Keratinocyte (primary cell): ENCODE results near the gene ENDOU. TPM values are rescaled to one million over a fixed set of nuclear protein-coding genes. Genes with fewer than 3 reads are reported as not detected.

Experiments used
- DNase-seq: peaks from one replicate; pipeline ENCODE4 v3.0.0-alpha.2; 2011; ENCODE audit warnings: low read depth, missing footprints, low spot score
- FAIRE-seq: peaks from 2 replicates; lab custom pipeline; 2011; peaks lifted over from hg19 to GRCh38; lab: Jason Lieb, UNC
- H2AFZ ChIP-seq: 2 replicates; pipeline ENCODE4 v1.6.0; 2012; ENCODE audit warnings: low read length, control low read depth, inconsistent platforms; ENCODE audit not compliant: control insufficient read depth
- H3K27ac ChIP-seq: 2 replicates; pipeline ENCODE4 v1.5.1; 2011; ENCODE audit warnings: low read length; ENCODE audit not compliant: control insufficient read depth, insufficient read depth
- H3K27me3 ChIP-seq: 3 replicates; pipeline ENCODE4 v1.6.0; 2011; ENCODE audit warnings: low read length; ENCODE audit not compliant: control insufficient read depth, insufficient read depth; ENCODE audit errors: extremely low read depth
- H3K36me3 ChIP-seq, 2 experiments: 2 replicates in 1 of 2; 3 replicates in 1 of 2; pipeline ENCODE4 v1.5.1; 2011; ENCODE audit warnings: low read length in 2 of 2, mild to moderate bottlenecking in 1 of 2; ENCODE audit not compliant: control insufficient read depth in 2 of 2, insufficient read depth in 2 of 2; ENCODE audit errors: extremely low read depth in 1 of 2
- H3K4me1 ChIP-seq: 3 replicates; pipeline ENCODE4 v1.5.1; 2011; ENCODE audit warnings: low read length; ENCODE audit not compliant: control insufficient read depth, insufficient read depth; ENCODE audit errors: extremely low read depth
- H3K4me2 ChIP-seq: 3 replicates; pipeline ENCODE4 v1.6.0; 2011; ENCODE audit warnings: low read depth, low read length; ENCODE audit not compliant: control insufficient read depth, insufficient read depth; ENCODE audit errors: extremely low read depth
- H3K4me3 ChIP-seq, 3 experiments: fragments of 200-600 bp in 1 of 3; sonication (generic) in 1 of 3; 2 replicates in 2 of 3; 3 replicates in 1 of 3; pipeline ENCODE4 v1.5.1; 2011 to 2016; ENCODE audit warnings: low read length in 3 of 3, mild to moderate bottlenecking in 3 of 3, control low read depth in 2 of 3, inconsistent platforms in 1 of 3, low read depth in 1 of 3, mixed read lengths in 1 of 3, mixed run types in 1 of 3, moderate library complexity in 1 of 3; ENCODE audit not compliant: control insufficient read depth in 2 of 3, insufficient read depth in 2 of 3; ENCODE audit errors: extremely low read depth in 1 of 3
- H3K79me2 ChIP-seq: 2 replicates; pipeline ENCODE4 v1.6.0; 2012; ENCODE audit warnings: low read length; ENCODE audit not compliant: control insufficient read depth, insufficient read depth
- H3K9ac ChIP-seq: 3 replicates; pipeline ENCODE4 v1.6.0; 2011; ENCODE audit warnings: low read length; ENCODE audit not compliant: control insufficient read depth, insufficient read depth; ENCODE audit errors: extremely low read depth
- H3K9me1 ChIP-seq: 3 replicates; pipeline ENCODE4 v1.6.0; 2011; ENCODE audit warnings: low read length; ENCODE audit not compliant: control insufficient read depth, insufficient read depth; ENCODE audit errors: extremely low read depth
- H3K9me3 ChIP-seq: 2 replicates; pipeline ENCODE4 v1.5.1; 2012; ENCODE audit warnings: low read depth, low read length; ENCODE audit not compliant: control insufficient read depth
- H4K20me1 ChIP-seq: 3 replicates; pipeline ENCODE4 v1.6.0; 2011; ENCODE audit warnings: low read length; ENCODE audit not compliant: control insufficient read depth, insufficient read depth; ENCODE audit errors: extremely low read depth
- CTCF ChIP-seq, 3 experiments: IDR thresholded peaks in 1 of 3; conservative IDR thresholded peaks in 1 of 3; optimal IDR thresholded peaks in 1 of 3; 2 replicates in 2 of 3; 3 replicates in 1 of 3; pipeline versions ENCODE3 to v1.5.1; 2011; ENCODE audit warnings: low read length in 3 of 3, mild to moderate bottlenecking in 3 of 3, moderate library complexity in 2 of 3, control low read depth in 1 of 3, inconsistent platforms in 1 of 3; ENCODE audit not compliant: insufficient read depth in 2 of 3; ENCODE audit errors: extremely low read depth in 1 of 3
- EZH2 ChIP-seq: IDR thresholded peaks from one replicate; pipeline ENCODE4 v1.6.1; 2012; ENCODE audit warnings: inconsistent platforms, mild to moderate bottlenecking, low read length, moderate library complexity
- dilution Hi-C: fragments of 300-500 bp; cut with MboI; formaldehyde crosslinking; loops from one replicate; pipeline ENCODE4 v1.7.0; 2020; ENCODE audit warnings: low sequenced_read_pairs; ENCODE audit not compliant: extremely low pct_ligation_motif_present
- polyA plus RNA-seq, 5 experiments: library from polyadenylated mRNA; depleted of rRNA in 3 of 5; stranded (reverse) in 3 of 5; stranded (forward) in 1 of 5; unstranded in 1 of 5; fragments of >200 nt; gene quantifications; 1 replicate in 1 of 5; 2 replicates in 3 of 5; 3 replicates in 1 of 5; pipeline versions ENCODE4 v1.2.1 to v1.2.3, GENCODE V29; 2011 to 2012; ENCODE audit warnings: missing spikeins in 2 of 5, low read depth in 1 of 5, low replicate concordance in 1 of 5

Gene ENDOU
- polyA plus RNA-seq, 1 donor (not counting 4 experiments of a cell fraction or from before 2014, with no cell fraction given): 0.33 TPM

GRCh38 chr12:47746073-47746472 lies 20.8 kb upstream of the ENDOU start:
- Histone ChIP-seq H3K27me3 (no peaks in the 10 kb centered on the region), H3K36me3 (peaks cover 8 to 23% of the 10 kb centered on the region in 2 experiments), H3K9ac (no peak overlapping the region), H3K9me3 (no peaks in the 10 kb centered on the region), H3K4me3 (no peak overlapping the region), H3K9me1 (no peaks in the 10 kb centered on the region), H3K79me2 (no peaks in the 10 kb centered on the region), H2AFZ (no peak overlapping the region), H3K4me1 (peaks cover 23% of the 10 kb centered on the region), H3K4me2 (no peak overlapping the region), H3K27ac (no peak overlapping the region), H4K20me1 (no peaks in the 10 kb centered on the region)
- FAIRE-seq (no peak), DNase-seq (no peak)
- no peak for TF ChIP-seq CTCF (optimal IDR thresholded peaks at IDR 0.05 in 1 of 3, IDR thresholded peaks at IDR 0.05 in 1 of 3, conservative IDR thresholded peaks at IDR 0.05 in 1 of 3; ENCODE audit: extremely low read depth in 1 of 3, insufficient read depth in 2 of 3, low read length in 3 of 3)
- no peak for TF ChIP-seq EZH2
- dilution Hi-C loops: no loop called here

GRCh38 chr12:47745485-47746041 lies 20.3 kb upstream of the ENDOU start:
- Histone ChIP-seq H3K27me3 (no peaks in the 10 kb centered on the region), H3K4me1 (peaks cover 21% of the 10 kb centered on the region), H3K4me2 (no peak overlapping the region), H3K36me3 (peaks cover 8 to 23% of the 10 kb centered on the region in 2 experiments), H3K9ac (no peak overlapping the region), H3K9me1 (no peaks in the 10 kb centered on the region), H3K4me3 (no peak overlapping the region), H3K27ac (no peak overlapping the region), H3K9me3 (no peaks in the 10 kb centered on the region), H4K20me1 (no peaks in the 10 kb centered on the region), H2AFZ (no peak overlapping the region), H3K79me2 (no peaks in the 10 kb centered on the region)
- dilution Hi-C loops: no loop called here
- DNase-seq: no peak
- FAIRE-seq: no peak
- TF ChIP-seq EZH2: no peak
- TF ChIP-seq CTCF (optimal IDR thresholded peaks at IDR 0.05 in 1 of 3, IDR thresholded peaks at IDR 0.05 in 1 of 3, conservative IDR thresholded peaks at IDR 0.05 in 1 of 3; ENCODE audit: extremely low read depth in 1 of 3, insufficient read depth in 2 of 3, low read length in 3 of 3): no peak
